ENCODE results near the gene KLK11. TPM values are rescaled to one million over a fixed set of nuclear protein-coding genes. Genes with fewer than 3 reads are reported as not detected.

Gene KLK11
- total and polyA plus RNA-seq, 4 donors: 0.07 to 0.25 TPM; not detected in 2

- H3K4me1 ChIP-seq (ENCODE audit: control insufficient read depth in 4 of 4, insufficient read depth in 4 of 4, low read length in 3 of 4): no peaks in the 10 kb centered on the region
- TF ChIP-seq TAF1 (conservative IDR thresholded peaks at IDR 0.05) (no peak), RAD21 (IDR thresholded peaks at IDR 0.05) (no peak), CTCF (IDR thresholded peaks at IDR 0.05; ENCODE audit: low read depth, low read length, missing input control) (no peak)
- H3K27me3 ChIP-seq (ENCODE audit: control insufficient read depth in 4 of 4, insufficient read depth in 4 of 4, low read length in 3 of 4): peaks cover 0 to 9% (median 3%) of the 10 kb centered on the region in 4 donors
- no peak overlapping the region for H3K27ac ChIP-seq (ENCODE audit: low read depth in 1 of 2, low read length in 2 of 2)
- no peaks in the 10 kb centered on the region for H3K36me3 ChIP-seq (ENCODE audit: control insufficient read depth in 4 of 4, insufficient read depth in 3 of 4, low read depth in 1 of 4, low read length in 3 of 4)
- no peak overlapping the region for H3K9ac ChIP-seq (ENCODE audit: low read depth in 1 of 2, low read length in 2 of 2)
- no peak for DNase-seq (ENCODE audit: low spot score)
- H3K4me3 ChIP-seq (ENCODE audit: low read depth in 1 of 3, low read length in 3 of 3): no peak overlapping the region
- no peaks in the 10 kb centered on the region for H3K9me3 ChIP-seq (ENCODE audit: control insufficient read depth in 4 of 4, low read length in 3 of 4)
Observed at GRCh38 chr19:51055866-51056265, 29.4 kb upstream of the KLK11 start.

- no peaks in the 10 kb centered on the region for H3K27me3 ChIP-seq (ENCODE audit: control insufficient read depth in 4 of 4, insufficient read depth in 4 of 4, low read length in 3 of 4)
- H3K9me3 ChIP-seq (ENCODE audit: control insufficient read depth in 4 of 4, low read length in 3 of 4): peaks cover 0 to 8% (median 2%) of the 10 kb centered on the region in 4 donors
- 13% methylated on average over 4 of the region's 4 CpGs for WGBS
- no peaks in the 10 kb centered on the region for H3K4me1 ChIP-seq (ENCODE audit: control insufficient read depth in 4 of 4, insufficient read depth in 4 of 4, low read length in 3 of 4)
- no peak for TF ChIP-seq RXRA (IDR thresholded peaks at IDR 0.05)
- no peak for TF ChIP-seq ZBTB33 (IDR thresholded peaks at IDR 0.05)
- TF ChIP-seq MAX (IDR thresholded peaks at IDR 0.05): no peak
- TF ChIP-seq NR2F2 (IDR thresholded peaks at IDR 0.05): no peak
- no peak for TF ChIP-seq FOXA2 (IDR thresholded peaks at IDR 0.05)
- no peak for TF ChIP-seq REST (IDR thresholded peaks at IDR 0.05)
- TF ChIP-seq TAF1 (conservative IDR thresholded peaks at IDR 0.05): no peak
- TF ChIP-seq JUND (IDR thresholded peaks at IDR 0.05): no peak
- no peak for TF ChIP-seq YY1 (IDR thresholded peaks at IDR 0.05)
- no peak for TF ChIP-seq RAD21 (IDR thresholded peaks at IDR 0.05)
- TF ChIP-seq SP1 (IDR thresholded peaks at IDR 0.05): no peak
- TF ChIP-seq ATF3 (IDR thresholded peaks at IDR 0.05): no peak
- no peak for TF ChIP-seq CTCF (IDR thresholded peaks at IDR 0.05; ENCODE audit: low read depth, low read length, missing input control)
- TF ChIP-seq GABPA (IDR thresholded peaks at IDR 0.05 in 1 of 2, conservative IDR thresholded peaks at IDR 0.05 in 1 of 2): no peak
- TF ChIP-seq HNF4A (conservative IDR thresholded peaks at IDR 0.05): no peak
- TF ChIP-seq HNF4G (IDR thresholded peaks at IDR 0.05): no peak
- no peak for TF ChIP-seq EGR1 (IDR thresholded peaks at IDR 0.05; ENCODE audit: low read depth in 2 of 2)
- no peak overlapping the region for H3K4me3 ChIP-seq (ENCODE audit: low read depth in 1 of 3, low read length in 3 of 3)
- no peaks in the 10 kb centered on the region for H3K36me3 ChIP-seq (ENCODE audit: control insufficient read depth in 4 of 4, insufficient read depth in 3 of 4, low read depth in 1 of 4, low read length in 3 of 4)
- H3K27ac ChIP-seq (ENCODE audit: low read depth in 1 of 2, low read length in 2 of 2): no peak overlapping the region
- H3K9ac ChIP-seq (ENCODE audit: low read depth in 1 of 2, low read length in 2 of 2): no peak overlapping the region
- no peak for DNase-seq (ENCODE audit: low spot score)
Observed at GRCh38 chr19:51047031-51047335, 20.6 kb upstream of the KLK11 start.

Measured in liver (tissue), 9 donors.